Adrenal gland (tissue), 12 donors: ENCODE results near the gene NAALADL2. TPM values are rescaled to one million over a fixed set of nuclear protein-coding genes. Genes with fewer than 3 reads are reported as not detected.

ENCODE experiments used
- DNase-seq, 7 donors: peaks; one replicate each; pipeline ENCODE4 v3.0.0-alpha.2; 2019 to 2020
- H3K27ac ChIP-seq, 5 donors: fragments of 200-600 bp; sonication (generic) in 4 of 5; 1 replicate in 3 of 5; 2 replicates in 2 of 5; pipeline versions ENCODE4 v1.5.1 to v1.8.0; 2016 to 2020; ENCODE audit warnings: mild to moderate bottlenecking in 1 of 5
- H3K27me3 ChIP-seq: fragments of 200-600 bp; 2 replicates; pipeline ENCODE4 v1.8.0; 2021
- H3K36me3 ChIP-seq, 2 donors: fragments of 200-600 bp; replicated peaks in 1 of 2; 1 replicate in 1 of 2; 2 replicates in 1 of 2; pipeline versions ENCODE4 v1.5.1 to v1.8.0; 2018 to 2022
- H3K4me1 ChIP-seq, 2 donors: fragments of 200-600 bp; replicated peaks in 1 of 2; 1 replicate in 1 of 2; 2 replicates in 1 of 2; pipeline versions ENCODE4 v1.5.1 to v1.8.0; 2018 to 2021
- H3K4me3 ChIP-seq, 4 donors: fragments of 200-600 bp; sonication (generic) in 3 of 4; one replicate each; pipeline ENCODE4 v1.5.1; 2016 to 2018
- H3K9me3 ChIP-seq, 3 donors: fragments of 200-600 bp; sonication (generic) in 1 of 3; replicated peaks in 1 of 3; 1 replicate in 2 of 3; 2 replicates in 1 of 3; pipeline versions ENCODE4 v1.5.1 to v1.8.0; 2016 to 2021
- CTCF ChIP-seq, 6 experiments: fragments of 450-650 bp in 4 of 6; fragments of 200-600 bp in 2 of 6; sonication (generic) in 1 of 6; IDR thresholded peaks; 1 replicate in 5 of 6; 2 replicates in 1 of 6; pipeline versions ENCODE4 v1.5.1 to v1.8.0; 2016 to 2021; ENCODE audit warnings: antibody characterized with exemption in 6 of 6, mild to moderate bottlenecking in 2 of 6, moderate library complexity in 1 of 6
- POLR2A ChIP-seq, 2 donors: fragments of 450-650 bp; IDR thresholded peaks; one replicate each; pipeline ENCODE4 v1.6.1; 2017; ENCODE audit warnings: antibody characterized with exemption in 2 of 2, mild to moderate bottlenecking in 2 of 2, moderate library complexity in 1 of 2
- WGBS, 4 donors: extraction: QIAGEN DNeasy Blood & Tissue Kit in 2 of 4; methylation state at CpG; one replicate each; pipeline versions ENCODE4 v1.1.5 to v1.1.7; 2013 to 2017; 5-methylcytosine and 5-hydroxymethylcytosine counted together
- intact Hi-C, 2 donors: fragments of 100-400 bp; cut with DNase I; formaldehyde crosslinking; loops; one replicate each; pipeline versions ENCODE4 v1.14.1 to v1.15.0; 2022 to 2023
- polyA plus RNA-seq, 3 donors: library from polyadenylated mRNA; stranded (reverse); fragments of 200-250 nt in 2 of 3; fragments of 350-450 nt in 1 of 3; fragmentation: Illumina TruSeq in 1 of 3; extraction: RNeasy Lipid Tissue Mini Kit (QIAGEN cat#74804) in 1 of 3; gene quantifications; one replicate each; pipeline ENCODE4 v1.2.3, GENCODE V29; 2013 to 2014
- total RNA-seq, 9 donors: library from RNA; depleted of rRNA in 4 of 9; stranded (reverse); fragments of >200 nt in 4 of 9; fragments of 120-200 nt in 1 of 9; fragmentation: NEBNext Ultra II Directional in 1 of 9; extraction: Animal tissue kit (Norgen Biotek cat#: 25700) in 1 of 9; gene quantifications; one replicate each; pipeline versions ENCODE4 v1.1.0 to v1.2.4, GENCODE V29; 2013 to 2023
- donor health status: healthy with polysubstance abuse.
- donor health status: Bipolar disorder and iron deficiency.
- donor health status: DM: yes; HTN: yes; CAD: no.
- donor health status: DM: no; HTN: no; CAD: no.
- donor health status: DM: no; HTN: no; CAD: no.
- donor health status: DM: yes; HTN: yes; CAD: no.

Gene NAALADL2
- total and polyA plus RNA-seq, 12 donors = 0.24 to 7.8 (median 4.8) TPM

- DNase-seq = no peak
- Histone ChIP-seq H3K27me3 (no peaks in the 10 kb centered on the region), H3K27ac (no peak overlapping the region), H3K36me3 (no peaks in the 10 kb centered on the region), H3K4me3 (no peak overlapping the region), H3K4me1 (no peaks in the 10 kb centered on the region), H3K9me3 (no peaks in the 10 kb centered on the region)
- TF ChIP-seq POLR2A (IDR thresholded peaks at IDR 0.05) = no peak
- TF ChIP-seq CTCF (IDR thresholded peaks at IDR 0.05) = no peak
- intact Hi-C loops = no loop called here
Measured at GRCh38 chr3:175479800-175480199, 620.7 kb downstream of the NAALADL2 start.

GRCh38 chr3:175484666-175485065 is 625.5 kb downstream of the NAALADL2 start:
- intact Hi-C loops = no loop called here
- Histone ChIP-seq H3K27ac (no peak overlapping the region), H3K4me1 (no peaks in the 10 kb centered on the region), H3K27me3 (no peaks in the 10 kb centered on the region), H3K9me3 (no peaks in the 10 kb centered on the region), H3K4me3 (no peak overlapping the region), H3K36me3 (no peaks in the 10 kb centered on the region)
- 79 to 89% (median 85%) methylated on average over 2 of the region's 2 CpGs for WGBS, 4 donors
- TF ChIP-seq POLR2A (IDR thresholded peaks at IDR 0.05) = no peak
- DNase-seq = no peak

- H3K4me1 ChIP-seq = no peaks in the 10 kb centered on the region
- TF ChIP-seq POLR2A (IDR thresholded peaks at IDR 0.05) = no peak
- TF ChIP-seq CTCF (IDR thresholded peaks at IDR 0.05) = no peak
- no peak overlapping the region for H3K4me3 ChIP-seq
- no peak for DNase-seq
- H3K27ac ChIP-seq = no peak overlapping the region
- intact Hi-C loops = no loop called here
- 96 to 100% (median 100%) methylated on average over 1 of the region's 1 CpG for WGBS, 4 donors
- no peaks in the 10 kb centered on the region for H3K27me3 ChIP-seq
- no peaks in the 10 kb centered on the region for H3K36me3 ChIP-seq
- no peaks in the 10 kb centered on the region for H3K9me3 ChIP-seq
Measured at GRCh38 chr3:175485436-175485835, 626.3 kb downstream of the NAALADL2 start.

- H3K4me3 ChIP-seq = no peak overlapping the region
- intact Hi-C loops = no loop called here
- WGBS, 4 donors = 64 to 72% (median 66%) methylated on average over 6 of the region's 6 CpGs
Measured at GRCh38 chr3:175486255-175486654, 627.1 kb downstream of the NAALADL2 start.

More at GRCh38 chr3:175486255-175486654, 627.1 kb downstream of the NAALADL2 start:
- no peak for DNase-seq
- no peaks in the 10 kb centered on the region for H3K27me3 ChIP-seq
- no peaks in the 10 kb centered on the region for H3K36me3 ChIP-seq
- no peaks in the 10 kb centered on the region for H3K4me1 ChIP-seq
- no peak overlapping the region for H3K27ac ChIP-seq
- TF ChIP-seq POLR2A (IDR thresholded peaks at IDR 0.05) (no peak), CTCF (IDR thresholded peaks at IDR 0.05) (no peak)
- H3K9me3 ChIP-seq = no peaks in the 10 kb centered on the region
